HG02885 (cell line): ENCODE results near the gene PHF23.
"Not testable (repeated sequence)": the region's sequence is repeated elsewhere in the genome, so short reads cannot be mapped to it uniquely, and the experiment has no call there.

ENCODE experiments used
- ATAC-seq: cut with Tn5 transposase; IDR thresholded peaks from one replicate; pipeline ENCODE4 v1.9.1; 2021; ENCODE audit warnings: mild to moderate bottlenecking; ENCODE audit not compliant: unreplicated experiment, poor library complexity

Gene PHF23

GRCh38 chr17:7259555-7259889 lies 20.3 kb upstream of the PHF23 start:
- ATAC-seq, result no peak

GRCh38 chr17:7258731-7259554 lies 19.7 kb upstream of the PHF23 start:
- no peak for ATAC-seq

- ATAC-seq, result no peak
These were observed 17.7 kb upstream of the PHF23 start for GRCh38 chr17:7256766-7257456.

GRCh38 chr17:7254511-7254910 lies 15.3 kb upstream of the PHF23 start:
- no peak for ATAC-seq

- no peak for ATAC-seq
These were observed 13.8 kb upstream of the PHF23 start for GRCh38 chr17:7253082-7253481.

- peak; percentile 61 for ATAC-seq
These were observed 13.2 kb upstream of the PHF23 start, which contains the start of gene ELP5 for GRCh38 chr17:7252176-7253043. TSS of gene ELP5 (plus strand) at chr17:7252215. CDS start at chr17:7252551, 336 bp downstream.

GRCh38 chr17:7251661-7252175 lies 12.5 kb upstream of the PHF23 start, which contains the start of gene CTDNEP1:
TSS of gene CTDNEP1 (minus strand) at chr17:7251734. CDS start at chr17:7251296, 438 bp downstream.
- ATAC-seq, result peak; percentile 84

GRCh38 chr17:7250695-7251627 lies 11.7 kb upstream of the PHF23 start:
- peak; percentile 6 for ATAC-seq

GRCh38 chr17:7249830-7250229 lies 10.6 kb upstream of the PHF23 start:
- no peak for ATAC-seq

GRCh38 chr17:7249214-7249613 lies 10.0 kb upstream of the PHF23 start:
- no peak for ATAC-seq

GRCh38 chr17:7248796-7249195 lies 9.5 kb upstream of the PHF23 start:
- no peak for ATAC-seq

GRCh38 chr17:7246779-7247178 lies 7.5 kb upstream of the PHF23 start:
- no peak for ATAC-seq

GRCh38 chr17:7243838-7244237 lies 4.6 kb upstream of the PHF23 start:
- ATAC-seq, result not testable (repeated sequence)

GRCh38 chr17:7243453-7243729 lies 4.1 kb upstream of the PHF23 start:
- no peak for ATAC-seq

GRCh38 chr17:7242717-7243452 lies 3.6 kb upstream of the PHF23 start:
- ATAC-seq, result peak; percentile 35

GRCh38 chr17:7241783-7242716 lies 2.8 kb upstream of the PHF23 start, which contains the start of gene GABARAP:
TSS of gene GABARAP (minus strand) at chr17:7242449. CDS start at chr17:7242330, 119 bp downstream.
- peak; percentile 39 for ATAC-seq

GRCh38 chr17:7241090-7241733 lies 2.0 kb upstream of the PHF23 start:
- no peak for ATAC-seq
